ENCODE results near the gene RFX4.

The RFX4 gene

GRCh38 chr12:106582641-106583230 lies at the start of gene RFX4:
Gene RFX4, plus strand, starts transcription at chr12:106583004. Its CDS starts 317 bp downstream, at chr12:106583321.
- Histone ChIP-seq H3K4me3 (ENCODE audit: low read length) (0 out of 2 replicates have a peak within 1 kb of the TSS, but pooled peaks have one; percentile 12), H3K9ac (ENCODE audit: low read length) (no peak within 1 kb of the TSS), H3K9me2 (replicated peaks; ENCODE audit: insufficient read depth, low read length) (no peaks in the 10 kb centered on the region), H3K9me3 (replicated peaks; ENCODE audit: insufficient read depth, low read length) (no peaks in the 10 kb centered on the region), H3K27me3 (replicated peaks; ENCODE audit: insufficient read depth, low read length) (peaks cover 56% of the 10 kb centered on the region), H2AFZ (ENCODE audit: low read length) (no peak within 1 kb of the TSS), H3K79me2 (ENCODE audit: low read length) (no peaks in the 10 kb centered on the region), H4K20me1 (ENCODE audit: insufficient read depth, low read length) (no peaks in the 10 kb centered on the region), H3K4me1 (ENCODE audit: low read length) (no peaks in the 10 kb centered on the region), H3F3A (ENCODE audit: insufficient read depth, low read length) (no peaks in the 10 kb centered on the region), H3K4me2 (ENCODE audit: low read depth, low read length) (peak within 1 kb of the TSS; percentile 32; the same call in 1 of the 2 replicates), H3K36me3 (replicated peaks; ENCODE audit: insufficient read depth, low read length) (no peaks in the 10 kb centered on the region), H3K27ac (ENCODE audit: low read length) (no peak within 1 kb of the TSS)
- TF ChIP-seq CTCF (IDR thresholded peaks at IDR 0.05; ENCODE audit: low read length), result no peak
- TF ChIP-seq EZH2phosphoT487 (IDR thresholded peaks at IDR 0.05; ENCODE audit: low read length), result no peak
- no peak for TF ChIP-seq EZH2 (optimal IDR thresholded peaks at IDR 0.05; ENCODE audit: low read depth, low read length)
- no peak for DNase-seq

GRCh38 chr12:106541201-106541600 lies 41.6 kb upstream of the RFX4 start:
- Histone ChIP-seq H4K20me1 (ENCODE audit: insufficient read depth, low read length) (no peaks in the 10 kb centered on the region), H3K27ac (ENCODE audit: low read length) (no peak overlapping the region), H3K79me2 (ENCODE audit: low read length) (no peaks in the 10 kb centered on the region), H3K4me1 (ENCODE audit: low read length) (no peaks in the 10 kb centered on the region), H3K36me3 (replicated peaks; ENCODE audit: insufficient read depth, low read length) (no peaks in the 10 kb centered on the region), H3K9ac (ENCODE audit: low read length) (no peak overlapping the region), H3K27me3 (replicated peaks; ENCODE audit: insufficient read depth, low read length) (no peaks in the 10 kb centered on the region), H3K9me2 (replicated peaks; ENCODE audit: insufficient read depth, low read length) (no peaks in the 10 kb centered on the region), H3F3A (ENCODE audit: insufficient read depth, low read length) (no peaks in the 10 kb centered on the region), H3K9me3 (replicated peaks; ENCODE audit: insufficient read depth, low read length) (no peaks in the 10 kb centered on the region), H3K4me3 (ENCODE audit: low read length) (no peak overlapping the region), H3K4me2 (ENCODE audit: low read depth, low read length) (no peak overlapping the region), H2AFZ (ENCODE audit: low read length) (no peak overlapping the region)
- TF ChIP-seq EZH2 (optimal IDR thresholded peaks at IDR 0.05; ENCODE audit: low read depth, low read length) (no peak), EZH2phosphoT487 (IDR thresholded peaks at IDR 0.05; ENCODE audit: low read length) (no peak)
- no peak for DNase-seq

GRCh38 chr12:106551410-106551809 lies 31.4 kb upstream of the RFX4 start:
- Histone ChIP-seq H4K20me1 (ENCODE audit: insufficient read depth, low read length) (no peaks in the 10 kb centered on the region), H3K4me2 (ENCODE audit: low read depth, low read length) (no peak overlapping the region), H3K9ac (ENCODE audit: low read length) (no peak overlapping the region), H3F3A (ENCODE audit: insufficient read depth, low read length) (no peaks in the 10 kb centered on the region), H3K4me1 (ENCODE audit: low read length) (no peaks in the 10 kb centered on the region), H2AFZ (ENCODE audit: low read length) (no peak overlapping the region), H3K36me3 (replicated peaks; ENCODE audit: insufficient read depth, low read length) (no peaks in the 10 kb centered on the region), H3K79me2 (ENCODE audit: low read length) (no peaks in the 10 kb centered on the region), H3K27me3 (replicated peaks; ENCODE audit: insufficient read depth, low read length) (no peaks in the 10 kb centered on the region), H3K27ac (ENCODE audit: low read length) (no peak overlapping the region), H3K4me3 (ENCODE audit: low read length) (no peak overlapping the region), H3K9me2 (replicated peaks; ENCODE audit: insufficient read depth, low read length) (no peaks in the 10 kb centered on the region), H3K9me3 (replicated peaks; ENCODE audit: insufficient read depth, low read length) (no peaks in the 10 kb centered on the region)
- TF ChIP-seq CTCF (IDR thresholded peaks at IDR 0.05; ENCODE audit: low read length) (no peak), EZH2 (optimal IDR thresholded peaks at IDR 0.05; ENCODE audit: low read depth, low read length) (no peak), EZH2phosphoT487 (IDR thresholded peaks at IDR 0.05; ENCODE audit: low read length) (no peak)
- no peak for DNase-seq

- H3K9me2 ChIP-seq (replicated peaks; ENCODE audit: insufficient read depth, low read length), result no peaks in the 10 kb centered on the region
- no peak overlapping the region for H2AFZ ChIP-seq (ENCODE audit: low read length)
- no peak for DNase-seq
- H3K36me3 ChIP-seq (replicated peaks; ENCODE audit: insufficient read depth, low read length), result no peaks in the 10 kb centered on the region
- no peaks in the 10 kb centered on the region for H3K9me3 ChIP-seq (replicated peaks; ENCODE audit: insufficient read depth, low read length)
- no peaks in the 10 kb centered on the region for H4K20me1 ChIP-seq (ENCODE audit: insufficient read depth, low read length)
- H3K4me1 ChIP-seq (ENCODE audit: low read length), result no peaks in the 10 kb centered on the region
- no peak overlapping the region for H3K27ac ChIP-seq (ENCODE audit: low read length)
- no peak overlapping the region for H3K9ac ChIP-seq (ENCODE audit: low read length)
- H3K27me3 ChIP-seq (replicated peaks; ENCODE audit: insufficient read depth, low read length), result no peaks in the 10 kb centered on the region
- no peaks in the 10 kb centered on the region for H3K79me2 ChIP-seq (ENCODE audit: low read length)
- H3K4me3 ChIP-seq (ENCODE audit: low read length), result no peak overlapping the region
- no peak overlapping the region for H3K4me2 ChIP-seq (ENCODE audit: low read depth, low read length)
- no peak for TF ChIP-seq CTCF (IDR thresholded peaks at IDR 0.05; ENCODE audit: low read length)
- no peak for TF ChIP-seq EZH2 (optimal IDR thresholded peaks at IDR 0.05; ENCODE audit: low read depth, low read length)
- no peak for TF ChIP-seq EZH2phosphoT487 (IDR thresholded peaks at IDR 0.05; ENCODE audit: low read length)
- H3F3A ChIP-seq (ENCODE audit: insufficient read depth, low read length), result no peaks in the 10 kb centered on the region
Measured at GRCh38 chr12:106552228-106552627, 30.6 kb upstream of the RFX4 start.

All from MM.1S (cell line).